Brain microvascular endothelial cell (primary cell): ENCODE data around the gene PEPD.

Source experiments
- DNase-seq: peaks from one replicate; pipeline ENCODE4 v3.0.0-alpha.2; 2020
- H3K27ac ChIP-seq: fragments of 250-450 bp; sonication (Bioruptor Pico); 2 replicates; pipeline ENCODE4 v1.5.1; 2020; ENCODE audit warnings: mild to moderate bottlenecking, moderate library complexity
- H3K27me3 ChIP-seq: fragments of 250-450 bp; sonication (Bioruptor Pico); replicated peaks from 2 replicates; pipeline ENCODE4 v1.5.1; 2020; ENCODE audit warnings: mild to moderate bottlenecking
- H3K36me3 ChIP-seq: fragments of 250-450 bp; sonication (Bioruptor Pico); replicated peaks from 2 replicates; pipeline ENCODE4 v1.5.1; 2020; ENCODE audit warnings: mild to moderate bottlenecking
- H3K4me3 ChIP-seq: 2 replicates; pipeline ENCODE4 v1.5.1; 2011; ENCODE audit warnings: low read depth, mild to moderate bottlenecking, control low read depth, low read length, moderate library complexity
- in situ Hi-C: cut with HindIII; loops from 2 replicates; pipeline ENCODE4 v1.10.0; 2017; ENCODE audit warnings: low sequenced_read_pairs, low pct_ligation_motif_present
- TF ChIP-seq, protein P1 (sequence below): IDR thresholded peaks from 2 replicates; pipeline ENCODE4 v1.5.1; 2011; ENCODE audit warnings: low read depth, mild to moderate bottlenecking, moderate library complexity, low read length, control low read depth, inconsistent platforms; ENCODE audit errors: missing control alignments

The PEPD gene

DNA sequence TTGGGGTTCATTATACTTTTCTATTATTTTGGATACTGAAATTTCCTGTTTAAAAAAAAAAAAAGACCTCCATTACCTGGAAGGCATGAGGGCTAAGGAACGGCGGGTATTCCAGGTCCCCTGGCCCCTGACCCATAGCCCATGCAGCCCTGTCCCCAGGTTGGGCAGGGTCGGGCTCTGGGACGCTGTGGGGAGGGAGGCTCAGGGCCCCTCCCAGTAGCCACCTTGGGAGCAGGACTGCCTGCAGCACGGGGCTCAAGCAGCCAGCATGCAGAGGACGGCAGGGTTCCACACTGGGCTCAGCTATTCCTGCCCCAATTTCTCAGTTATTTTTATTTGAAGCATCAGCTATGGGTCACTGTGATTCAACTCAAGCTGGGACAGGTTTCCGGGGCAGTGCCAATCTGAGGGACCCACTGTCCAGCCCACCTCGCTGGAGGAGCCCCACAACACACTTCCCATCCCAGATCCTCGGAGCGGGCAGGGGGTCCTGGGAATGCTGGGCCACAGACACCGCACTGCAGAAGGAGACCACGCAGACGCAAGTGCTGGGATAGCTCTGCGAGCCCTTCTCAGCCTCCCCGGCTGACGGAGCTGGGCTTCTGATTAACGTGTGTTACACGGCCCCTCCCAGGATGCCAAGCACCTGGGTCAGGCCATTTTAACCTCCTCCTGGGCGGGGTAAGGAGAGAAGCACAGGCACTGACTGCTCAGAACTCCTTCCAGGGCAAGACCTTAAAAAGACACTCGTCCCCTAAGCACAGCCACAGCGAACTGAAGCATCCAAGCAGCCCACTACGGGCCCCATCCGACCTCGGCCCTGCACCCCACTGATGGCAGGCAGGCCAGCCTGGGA, 60.1 kb downstream of the PEPD start:
- H3K27me3 ChIP-seq = no peaks in the 10 kb centered on the region
- TF ChIP-seq, protein P1, sequence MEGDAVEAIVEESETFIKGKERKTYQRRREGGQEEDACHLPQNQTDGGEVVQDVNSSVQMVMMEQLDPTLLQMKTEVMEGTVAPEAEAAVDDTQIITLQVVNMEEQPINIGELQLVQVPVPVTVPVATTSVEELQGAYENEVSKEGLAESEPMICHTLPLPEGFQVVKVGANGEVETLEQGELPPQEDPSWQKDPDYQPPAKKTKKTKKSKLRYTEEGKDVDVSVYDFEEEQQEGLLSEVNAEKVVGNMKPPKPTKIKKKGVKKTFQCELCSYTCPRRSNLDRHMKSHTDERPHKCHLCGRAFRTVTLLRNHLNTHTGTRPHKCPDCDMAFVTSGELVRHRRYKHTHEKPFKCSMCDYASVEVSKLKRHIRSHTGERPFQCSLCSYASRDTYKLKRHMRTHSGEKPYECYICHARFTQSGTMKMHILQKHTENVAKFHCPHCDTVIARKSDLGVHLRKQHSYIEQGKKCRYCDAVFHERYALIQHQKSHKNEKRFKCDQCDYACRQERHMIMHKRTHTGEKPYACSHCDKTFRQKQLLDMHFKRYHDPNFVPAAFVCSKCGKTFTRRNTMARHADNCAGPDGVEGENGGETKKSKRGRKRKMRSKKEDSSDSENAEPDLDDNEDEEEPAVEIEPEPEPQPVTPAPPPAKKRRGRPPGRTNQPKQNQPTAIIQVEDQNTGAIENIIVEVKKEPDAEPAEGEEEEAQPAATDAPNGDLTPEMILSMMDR = no peak

DNA sequence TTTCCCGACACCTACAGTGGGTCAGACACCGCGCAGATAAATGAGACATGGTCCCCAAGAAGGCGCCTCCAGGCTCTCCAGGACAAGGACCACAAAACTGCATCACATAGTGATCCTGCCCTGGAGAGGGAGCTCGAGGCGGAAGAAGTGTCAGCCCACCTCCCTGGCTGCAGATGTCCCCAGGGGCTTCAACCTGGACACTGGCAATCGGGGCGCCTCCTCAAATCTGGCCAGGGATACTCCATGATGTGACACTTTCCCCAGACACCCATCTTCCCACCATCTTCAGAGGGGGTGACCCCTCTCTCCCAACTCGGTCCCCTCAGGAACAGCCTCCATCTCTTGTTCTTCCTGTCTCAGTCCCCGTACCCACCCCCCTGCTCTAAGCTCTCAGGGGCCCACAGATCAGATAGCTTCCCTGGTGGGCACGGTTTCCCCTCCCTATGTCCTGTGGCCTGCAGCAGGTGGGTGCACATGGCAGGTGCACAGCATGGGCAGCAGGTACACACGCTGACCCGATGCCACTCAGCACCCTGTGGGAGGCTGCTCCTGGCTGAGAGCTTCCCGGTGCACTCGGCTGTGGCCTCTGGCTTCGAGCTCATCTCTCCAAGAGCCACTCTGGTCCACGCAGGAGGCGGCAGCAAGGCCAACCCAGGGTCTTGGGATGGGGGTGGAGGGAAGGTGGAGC, 61.2 kb downstream of the PEPD start:
- H3K4me3 ChIP-seq = no peak overlapping the region
- no peaks in the 10 kb centered on the region for H3K36me3 ChIP-seq
- H3K27me3 ChIP-seq = no peaks in the 10 kb centered on the region
- no peak for DNase-seq
- H3K27ac ChIP-seq = no peak overlapping the region
- in situ Hi-C loops = no loop called here
- TF ChIP-seq, protein P1 = no peak

More for the DNA sequence above, 60.1 kb downstream of the PEPD start:
- H3K4me3 ChIP-seq = no peak overlapping the region
- DNase-seq = no peak
- no peaks in the 10 kb centered on the region for H3K36me3 ChIP-seq
- no peak overlapping the region for H3K27ac ChIP-seq
- in situ Hi-C loops = no loop called here

DNA sequence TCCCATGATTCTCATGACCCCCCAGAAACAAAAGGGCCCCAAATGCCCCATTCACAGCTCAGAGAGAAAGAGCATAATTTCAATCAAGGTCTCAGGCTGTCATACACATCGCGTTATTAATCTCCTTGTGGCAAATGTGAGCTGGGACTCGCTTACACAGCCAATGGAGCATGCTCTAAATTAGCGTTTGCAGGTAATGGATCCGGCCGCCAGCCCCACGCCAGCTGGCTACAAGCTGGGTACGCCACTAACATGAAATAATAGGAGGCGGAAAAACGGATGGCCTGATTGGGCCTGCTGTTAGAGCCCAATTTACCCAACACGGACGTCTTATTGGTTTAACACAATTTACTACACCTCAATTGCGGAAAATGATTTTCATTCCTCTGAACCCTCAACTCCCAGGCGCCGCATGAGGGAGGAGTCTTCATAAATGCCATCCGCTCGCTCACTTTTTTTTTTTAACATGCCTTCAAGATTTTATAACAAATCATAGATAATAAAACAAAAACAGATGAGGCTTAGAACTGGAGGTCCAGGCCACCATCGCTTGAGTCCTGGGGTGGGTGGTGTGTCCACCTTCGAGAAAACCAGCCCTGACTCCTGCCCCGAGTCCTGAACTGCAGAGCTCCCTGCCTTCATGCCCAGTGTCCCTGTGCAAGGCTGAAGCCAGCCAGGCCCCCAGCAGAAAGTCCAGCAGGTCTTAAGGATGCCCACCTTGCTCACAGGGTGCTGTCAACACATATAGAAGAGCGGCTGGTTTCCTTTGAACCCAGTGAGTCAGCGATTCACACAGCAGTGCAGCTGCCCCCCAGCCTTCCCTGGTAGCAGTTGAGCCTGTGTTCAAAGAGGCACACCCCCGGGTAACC, 62.1 kb downstream of the PEPD start:
- no peak overlapping the region for H3K27ac ChIP-seq
- DNase-seq = no peak
- H3K4me3 ChIP-seq = no peak overlapping the region
- H3K27me3 ChIP-seq = no peaks in the 10 kb centered on the region
- in situ Hi-C loops = no loop called here
- TF ChIP-seq, protein P1 = no peak
- H3K36me3 ChIP-seq = no peaks in the 10 kb centered on the region

DNA sequence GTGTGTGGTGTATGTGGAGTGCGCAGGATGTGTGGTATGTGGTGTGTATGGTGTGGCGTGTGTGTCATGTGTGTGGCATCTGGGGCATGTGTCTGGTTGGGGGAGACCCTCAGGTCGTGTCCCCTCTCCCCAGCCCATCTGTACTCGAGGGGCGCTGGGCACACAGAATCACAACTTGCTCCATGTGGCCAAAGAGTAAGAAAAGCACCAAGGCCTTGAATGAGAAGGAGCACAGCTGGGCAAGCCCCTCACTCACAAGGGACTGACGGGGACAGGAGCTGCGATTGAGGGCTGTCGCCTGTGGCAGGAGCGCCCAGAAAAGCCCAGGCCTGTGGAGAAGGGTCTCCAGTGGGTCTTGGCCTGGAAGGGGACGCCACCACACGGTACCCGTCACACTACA, 62.8 kb downstream of the PEPD start:
- in situ Hi-C loops = no loop called here
- no peak for DNase-seq
- no peak overlapping the region for H3K27ac ChIP-seq
- TF ChIP-seq, protein P1 = no peak
- H3K4me3 ChIP-seq = no peak overlapping the region
- H3K36me3 ChIP-seq = no peaks in the 10 kb centered on the region
- no peaks in the 10 kb centered on the region for H3K27me3 ChIP-seq

DNA sequence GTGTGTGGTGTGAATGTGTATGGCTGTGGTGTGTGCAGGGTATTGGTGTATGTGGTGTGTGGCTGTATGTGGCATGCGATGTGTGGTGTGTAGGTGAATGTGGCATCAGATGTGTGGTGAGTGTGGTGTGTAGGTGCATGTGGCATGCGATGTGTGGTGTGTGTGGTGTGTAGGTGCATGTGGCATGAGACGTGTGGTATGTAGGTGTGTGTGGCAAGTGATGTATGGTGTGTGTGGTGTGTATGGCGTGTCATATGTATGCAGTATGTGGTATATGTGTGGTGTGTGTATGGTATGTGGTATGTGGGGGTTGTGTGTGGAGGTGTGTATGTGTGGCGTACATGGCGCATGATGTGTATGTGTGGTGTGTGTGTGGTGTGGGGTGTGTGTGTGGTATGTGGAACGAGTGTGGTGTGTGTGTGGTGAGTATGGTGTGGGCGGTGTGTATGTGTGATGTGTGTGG, 63.4 kb downstream of the PEPD start:
- in situ Hi-C loops = no loop called here
- no peak overlapping the region for H3K4me3 ChIP-seq
- TF ChIP-seq, protein P1 = no peak
- no peaks in the 10 kb centered on the region for H3K36me3 ChIP-seq
- no peak overlapping the region for H3K27ac ChIP-seq
- DNase-seq = no peak
- H3K27me3 ChIP-seq = no peaks in the 10 kb centered on the region
